Fibroblast of mammary gland (primary cell): ENCODE data around the gene IGSF3.
"Not testable (repeated sequence)": the region's sequence is repeated elsewhere in the genome, so short reads cannot be mapped to it uniquely, and the experiment has no call there.

Experiments used
- DNase-seq: peaks from one replicate; pipeline ENCODE4 v3.0.0-alpha.2; 2010; ENCODE audit warnings: low read depth
- H3K4me3 ChIP-seq: 2 replicates; pipeline ENCODE4 v1.5.1; 2011; ENCODE audit warnings: low read depth, mild to moderate bottlenecking, low read length, moderate library complexity; ENCODE audit not compliant: control insufficient read depth
- TF ChIP-seq, protein P1 (sequence below): conservative IDR thresholded peaks from 2 replicates; pipeline ENCODE4 v1.5.1; 2011; ENCODE audit warnings: low read depth, low read length, inconsistent platforms; ENCODE audit not compliant: control insufficient read depth, insufficient read depth

The IGSF3 gene

DNA sequence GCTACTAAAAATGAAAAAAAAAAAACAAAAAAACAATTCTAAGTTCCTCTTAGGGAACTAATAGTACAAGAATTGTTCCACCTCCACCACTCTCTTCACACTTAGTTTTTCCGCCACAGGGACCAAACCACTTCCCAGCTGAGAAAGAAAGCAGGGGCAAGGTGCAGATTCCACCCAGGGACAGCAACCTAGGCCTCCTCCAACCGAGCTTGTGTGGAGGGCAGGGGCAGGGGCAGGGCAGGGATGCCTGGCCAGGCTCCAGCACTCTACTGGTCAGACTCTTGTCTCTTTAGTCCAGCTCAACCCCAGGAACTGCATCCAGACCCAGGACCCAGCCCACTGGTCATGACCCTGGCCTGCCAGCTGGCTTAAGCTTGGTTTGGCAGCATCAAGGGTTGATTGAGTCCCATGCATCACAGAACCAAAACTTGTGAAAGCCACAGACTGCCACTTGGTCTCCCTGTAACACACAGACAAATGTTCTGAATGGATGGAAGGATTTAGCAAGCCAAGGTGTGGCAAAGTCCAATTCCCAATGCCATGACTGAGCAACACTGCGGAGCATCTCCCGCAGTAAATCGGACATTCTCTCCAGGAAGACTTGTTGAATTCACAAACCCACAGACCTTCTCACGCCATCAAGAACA lies 77.1 kb downstream of the IGSF3 start:
- not testable (repeated sequence) for H3K4me3 ChIP-seq, DNase-seq

DNA sequence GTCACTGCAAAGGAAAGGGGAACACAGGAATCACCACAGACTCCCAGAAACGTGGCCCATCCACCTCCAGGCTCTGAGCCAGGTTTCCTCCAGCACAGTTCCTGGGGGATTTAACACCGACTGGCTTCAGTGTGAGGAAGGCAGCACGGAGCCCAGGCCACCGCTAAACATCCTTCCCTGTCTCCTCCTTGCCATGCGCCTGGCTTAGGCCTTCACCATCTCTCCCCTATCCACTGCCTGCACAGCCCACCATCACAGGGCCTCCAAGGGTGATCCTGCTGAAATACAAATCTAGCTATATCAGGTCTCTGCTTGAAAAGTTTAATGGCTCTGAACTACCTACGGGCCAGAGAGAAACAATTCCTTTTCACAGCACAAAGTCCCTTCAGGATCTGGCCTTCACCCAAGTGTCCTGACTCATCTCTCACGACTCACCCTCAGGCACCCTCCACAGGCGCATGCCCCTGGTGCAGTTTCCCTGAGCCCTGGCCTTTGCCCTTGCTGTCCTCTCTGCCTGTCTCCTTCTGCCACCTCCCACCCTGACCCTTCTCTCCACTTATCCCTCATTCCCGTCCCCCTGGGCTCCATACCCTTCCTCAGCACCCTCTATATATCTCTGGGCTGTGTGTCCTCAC lies 78.3 kb downstream of the IGSF3 start:
- not testable (repeated sequence) for H3K4me3 ChIP-seq
- DNase-seq: peak; percentile 42

DNA sequence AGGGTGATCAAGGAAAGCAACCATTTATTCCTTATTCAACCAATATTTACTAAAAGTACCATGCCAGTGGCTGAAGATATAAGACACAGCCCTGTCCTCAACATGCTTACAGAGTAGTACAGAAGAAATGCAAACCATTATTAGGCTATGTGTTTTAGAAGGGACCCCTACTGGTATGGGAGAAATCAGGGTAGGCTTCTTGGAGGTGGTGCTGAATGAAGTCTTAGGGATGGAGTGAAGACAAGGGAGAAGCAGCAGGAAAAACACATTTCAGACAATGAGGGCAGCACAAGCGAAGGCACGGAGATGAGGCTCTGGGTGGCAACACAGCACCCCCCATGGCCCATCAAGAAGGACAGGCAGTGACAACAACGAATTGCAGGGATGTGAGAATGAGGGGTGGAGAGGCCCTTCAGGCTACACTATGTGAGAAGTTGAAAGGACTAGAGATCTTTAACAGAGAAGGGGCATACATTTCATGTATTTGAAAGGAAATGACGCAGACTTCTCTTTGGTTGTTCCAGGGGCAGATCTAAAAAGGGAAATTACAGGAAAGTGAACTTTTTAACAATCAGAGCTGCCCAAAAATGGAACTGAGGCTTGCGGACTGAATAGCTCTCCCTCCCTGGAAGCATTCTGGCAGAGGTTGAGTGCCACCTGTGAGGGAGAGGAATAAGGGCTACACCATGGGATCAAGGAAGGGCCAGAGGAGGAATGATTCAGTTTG lies 79.9 kb downstream of the IGSF3 start:
- H3K4me3 ChIP-seq: no peak overlapping the region
- DNase-seq: no peak
- TF ChIP-seq, protein P1, sequence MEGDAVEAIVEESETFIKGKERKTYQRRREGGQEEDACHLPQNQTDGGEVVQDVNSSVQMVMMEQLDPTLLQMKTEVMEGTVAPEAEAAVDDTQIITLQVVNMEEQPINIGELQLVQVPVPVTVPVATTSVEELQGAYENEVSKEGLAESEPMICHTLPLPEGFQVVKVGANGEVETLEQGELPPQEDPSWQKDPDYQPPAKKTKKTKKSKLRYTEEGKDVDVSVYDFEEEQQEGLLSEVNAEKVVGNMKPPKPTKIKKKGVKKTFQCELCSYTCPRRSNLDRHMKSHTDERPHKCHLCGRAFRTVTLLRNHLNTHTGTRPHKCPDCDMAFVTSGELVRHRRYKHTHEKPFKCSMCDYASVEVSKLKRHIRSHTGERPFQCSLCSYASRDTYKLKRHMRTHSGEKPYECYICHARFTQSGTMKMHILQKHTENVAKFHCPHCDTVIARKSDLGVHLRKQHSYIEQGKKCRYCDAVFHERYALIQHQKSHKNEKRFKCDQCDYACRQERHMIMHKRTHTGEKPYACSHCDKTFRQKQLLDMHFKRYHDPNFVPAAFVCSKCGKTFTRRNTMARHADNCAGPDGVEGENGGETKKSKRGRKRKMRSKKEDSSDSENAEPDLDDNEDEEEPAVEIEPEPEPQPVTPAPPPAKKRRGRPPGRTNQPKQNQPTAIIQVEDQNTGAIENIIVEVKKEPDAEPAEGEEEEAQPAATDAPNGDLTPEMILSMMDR: no peak

DNA sequence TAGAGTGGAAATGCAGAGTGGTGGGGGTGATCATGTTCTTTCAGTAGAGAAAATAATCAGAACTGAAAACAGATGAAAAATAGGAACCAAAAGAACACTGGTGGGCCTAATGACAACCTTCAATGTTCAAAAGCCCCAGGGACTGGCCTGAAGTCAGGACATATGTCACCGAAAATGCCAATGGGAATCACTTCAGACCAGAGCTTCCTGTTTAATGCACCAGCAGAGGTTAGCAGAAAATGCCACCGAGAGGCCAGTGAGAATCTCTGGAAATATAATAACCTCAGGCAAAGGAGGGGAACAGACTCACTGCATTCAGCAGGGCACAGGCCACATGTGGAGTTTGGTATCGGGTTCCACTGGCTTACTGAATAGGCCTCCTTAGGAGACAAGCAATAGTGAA lies 80.8 kb downstream of the IGSF3 start:
- TF ChIP-seq, protein P1: no peak
- DNase-seq: no peak
- H3K4me3 ChIP-seq: no peak overlapping the region

DNA sequence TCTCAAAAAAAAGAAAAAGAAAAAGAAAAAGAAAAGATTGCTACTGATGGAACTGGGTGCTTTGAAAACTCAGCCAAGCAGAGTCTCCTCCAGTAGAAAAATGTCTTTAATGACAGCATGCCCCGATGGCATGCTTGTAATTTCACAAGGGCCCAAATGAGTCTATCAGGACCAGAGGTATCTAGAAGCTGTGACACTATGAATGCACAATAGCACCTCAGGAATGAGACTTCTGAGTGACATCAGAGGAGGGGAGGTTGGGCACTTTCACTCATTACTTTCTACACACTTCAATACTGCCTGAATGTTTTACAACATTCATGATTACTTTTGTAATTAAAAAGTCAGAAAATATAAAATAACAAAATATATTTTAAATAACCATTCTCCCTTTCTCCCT lies 81.6 kb downstream of the IGSF3 start:
- no peak overlapping the region for H3K4me3 ChIP-seq
- DNase-seq: no peak
- TF ChIP-seq, protein P1: no peak

DNA sequence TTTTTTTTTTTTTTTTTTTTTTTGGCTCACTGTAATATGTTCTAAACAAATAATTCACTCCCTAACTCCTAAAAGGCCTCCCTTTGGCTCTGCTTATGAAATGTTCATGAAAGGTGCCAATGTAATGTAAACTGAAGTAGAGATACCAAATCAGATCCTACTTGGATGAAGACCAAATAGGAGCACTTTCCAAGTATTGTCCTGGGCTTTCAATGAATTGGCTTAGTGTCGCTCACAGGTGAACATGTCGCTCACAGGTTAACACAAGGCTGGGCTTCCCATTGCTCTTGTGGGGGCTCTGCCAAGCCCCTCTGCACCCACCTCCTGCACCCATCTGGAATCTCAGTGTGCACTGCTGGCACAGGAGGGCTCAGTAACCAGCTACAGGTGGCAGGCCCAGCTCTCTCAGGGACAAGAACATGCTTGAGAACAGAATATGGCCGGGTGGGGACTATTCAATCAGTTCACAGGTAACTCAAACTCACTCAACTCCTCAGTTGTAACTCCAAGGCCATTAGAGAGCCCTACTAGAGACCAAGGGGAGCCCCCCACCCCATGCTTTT lies 86.1 kb downstream of the IGSF3 start:
- no peak overlapping the region for H3K4me3 ChIP-seq
- TF ChIP-seq, protein P1: no peak
- DNase-seq: no peak

DNA sequence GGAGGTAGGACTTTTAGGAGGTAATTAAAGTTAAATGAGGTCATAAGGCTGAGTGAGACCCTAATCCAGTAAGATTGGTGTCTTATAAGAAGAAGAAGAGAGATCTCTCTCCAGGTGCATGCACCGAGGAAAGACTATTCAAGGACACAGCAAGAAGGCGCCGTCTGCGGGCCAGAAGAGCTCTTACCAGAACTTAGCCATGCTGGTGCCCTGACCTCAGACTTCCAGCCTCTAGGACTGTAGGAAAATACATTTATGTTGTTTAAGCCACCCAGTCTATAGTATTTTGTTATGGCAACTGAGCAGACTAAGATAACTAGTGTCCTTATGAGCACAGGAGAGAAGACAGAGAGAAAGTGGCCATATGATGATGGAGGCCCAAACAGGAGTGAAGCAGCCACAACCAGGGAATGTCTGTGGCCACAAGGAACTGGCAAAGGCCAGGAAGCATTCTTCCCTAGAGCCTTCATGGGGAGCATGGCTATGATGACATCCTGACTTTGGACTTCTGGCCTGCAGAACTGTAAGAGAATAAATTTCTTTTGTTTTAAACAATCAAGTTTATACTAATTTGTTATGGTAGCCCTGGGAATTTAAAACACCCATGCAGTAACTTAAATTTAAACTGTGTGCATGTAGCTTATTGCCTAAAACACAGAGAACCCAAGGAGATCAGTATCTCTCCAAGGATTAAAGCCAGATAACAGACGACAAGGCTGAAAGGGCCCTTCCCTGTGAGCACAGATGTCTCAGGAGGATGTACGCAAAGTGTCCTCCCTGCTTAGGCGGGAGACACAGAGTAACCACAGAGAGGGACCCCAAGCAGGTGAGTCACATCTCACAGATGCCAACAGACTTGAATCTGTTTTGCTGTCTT lies 86.8 kb downstream of the IGSF3 start:
- no peak for DNase-seq
- TF ChIP-seq, protein P1: no peak
- no peak overlapping the region for H3K4me3 ChIP-seq
